NT2/D1 (cell line): ENCODE measurements around the gene SLC34A1.

ENCODE experiments used
- SUZ12 ChIP-seq: IDR thresholded peaks from 2 replicates; pipeline ENCODE4 v1.6.1; 2011; ENCODE audit not compliant: insufficient read length, insufficient read depth; ENCODE audit errors: extremely low read depth
- YY1 ChIP-seq: IDR thresholded peaks from 2 replicates; pipeline ENCODE4 v1.6.1; 2011; ENCODE audit not compliant: insufficient read length, insufficient read depth
- ZNF274 ChIP-seq: IDR thresholded peaks from 2 replicates; pipeline ENCODE4 v1.6.1; 2011; ENCODE audit warnings: mild to moderate bottlenecking, low read depth, low read length

DNA sequence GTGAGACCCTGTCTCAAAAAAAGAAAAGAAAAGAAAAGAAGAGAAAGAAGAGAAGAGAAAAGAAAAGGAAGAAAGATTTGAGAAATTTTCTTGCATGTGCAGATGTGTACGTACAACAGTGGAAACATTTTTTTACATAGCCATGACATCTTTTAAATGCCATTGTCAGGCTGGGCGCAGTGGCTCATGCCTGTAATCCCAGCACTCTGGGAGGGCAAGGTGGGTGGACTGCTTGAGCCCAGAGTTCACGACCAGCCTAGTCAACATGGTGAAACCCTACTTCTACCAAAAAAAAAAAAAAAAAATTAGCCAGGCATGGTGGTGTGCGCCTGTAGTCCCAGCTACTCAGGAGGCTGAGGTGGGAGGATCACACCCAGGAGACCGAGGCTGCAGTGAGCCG, 39.3 kb upstream of the SLC34A1 start:
- TF ChIP-seq YY1 (no peak), ZNF274 (no peak), SUZ12 (no peak)
